Hindlimb muscle (tissue), 1 donor: ENCODE data around the gene HBZ. TPM values are rescaled to one million over a fixed set of nuclear protein-coding genes. Genes with fewer than 3 reads are reported as not detected.
"Not testable (repeated sequence)": the region's sequence is repeated elsewhere in the genome, so short reads cannot be mapped to it uniquely, and the experiment has no call there.

Source experiments
- DNase-seq: peaks from one replicate; pipeline ENCODE4 v3.0.0-alpha.2; 2013
- polyA plus RNA-seq: library from polyadenylated mRNA; unstranded; fragments of 120-200 nt; gene quantifications from one replicate; pipeline ENCODE4 v1.2.1, GENCODE V29; 2013; ENCODE audit not compliant: insufficient read length

Gene HBZ
- polyA plus RNA-seq, 1 donor = 1.9 TPM

DNA sequence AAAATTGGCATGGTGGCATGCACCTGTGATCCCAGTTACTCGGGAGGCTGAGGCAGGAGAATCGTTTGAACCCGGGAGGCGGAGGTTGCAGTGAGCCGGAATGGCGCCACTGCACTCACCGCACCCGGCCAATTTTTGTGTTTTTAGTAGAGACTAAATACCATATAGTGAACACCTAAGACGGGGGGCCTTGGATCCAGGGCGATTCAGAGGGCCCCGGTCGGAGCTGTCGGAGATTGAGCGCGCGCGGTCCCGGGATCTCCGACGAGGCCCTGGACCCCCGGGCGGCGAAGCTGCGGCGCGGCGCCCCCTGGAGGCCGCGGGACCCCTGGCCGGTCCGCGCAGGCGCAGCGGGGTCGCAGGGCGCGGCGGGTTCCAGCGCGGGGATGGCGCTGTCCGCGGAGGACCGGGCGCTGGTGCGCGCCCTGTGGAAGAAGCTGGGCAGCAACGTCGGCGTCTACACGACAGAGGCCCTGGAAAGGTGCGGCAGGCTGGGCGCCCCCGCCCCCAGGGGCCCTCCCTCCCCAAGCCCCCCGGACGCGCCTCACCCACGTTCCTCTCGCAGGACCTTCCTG is 27.7 kb downstream of the HBZ start, which contains the start of gene HBQ1:
Gene HBQ1 (plus strand): TSS at position 359 of the 575 bp plus-strand sequence. CDS start 28 bp downstream, at position 387.
- no peak for DNase-seq

DNA sequence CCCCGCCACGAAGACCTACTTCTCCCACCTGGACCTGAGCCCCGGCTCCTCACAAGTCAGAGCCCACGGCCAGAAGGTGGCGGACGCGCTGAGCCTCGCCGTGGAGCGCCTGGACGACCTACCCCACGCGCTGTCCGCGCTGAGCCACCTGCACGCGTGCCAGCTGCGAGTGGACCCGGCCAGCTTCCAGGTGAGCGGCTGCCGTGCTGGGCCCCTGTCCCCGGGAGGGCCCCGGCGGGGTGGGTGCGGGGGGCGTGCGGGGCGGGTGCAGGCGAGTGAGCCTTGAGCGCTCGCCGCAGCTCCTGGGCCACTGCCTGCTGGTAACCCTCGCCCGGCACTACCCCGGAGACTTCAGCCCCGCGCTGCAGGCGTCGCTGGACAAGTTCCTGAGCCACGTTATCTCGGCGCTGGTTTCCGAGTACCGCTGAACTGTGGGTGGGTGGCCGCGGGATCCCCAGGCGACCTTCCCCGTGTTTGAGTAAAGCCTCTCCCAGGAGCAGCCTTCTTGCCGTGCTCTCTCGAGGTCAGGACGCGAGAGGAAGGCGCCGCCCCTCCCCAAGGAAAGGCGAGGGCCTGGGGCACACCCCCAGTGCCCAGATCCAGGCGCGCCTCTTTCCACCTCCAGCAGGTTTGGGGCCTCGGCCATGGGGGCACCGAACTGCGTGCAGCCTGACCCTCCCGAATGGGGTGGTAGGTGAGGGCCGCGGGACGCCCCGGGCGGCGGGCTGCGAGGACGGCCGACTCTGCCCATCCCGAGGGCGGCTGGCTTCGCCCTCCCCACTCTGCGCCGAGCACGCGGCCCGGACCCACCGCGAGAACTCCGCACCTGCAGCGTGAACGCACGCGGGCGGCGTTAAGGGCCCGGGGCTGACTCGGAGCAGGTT is 28.5 kb downstream of the HBZ start:
- DNase-seq = peak; percentile 73

DNA sequence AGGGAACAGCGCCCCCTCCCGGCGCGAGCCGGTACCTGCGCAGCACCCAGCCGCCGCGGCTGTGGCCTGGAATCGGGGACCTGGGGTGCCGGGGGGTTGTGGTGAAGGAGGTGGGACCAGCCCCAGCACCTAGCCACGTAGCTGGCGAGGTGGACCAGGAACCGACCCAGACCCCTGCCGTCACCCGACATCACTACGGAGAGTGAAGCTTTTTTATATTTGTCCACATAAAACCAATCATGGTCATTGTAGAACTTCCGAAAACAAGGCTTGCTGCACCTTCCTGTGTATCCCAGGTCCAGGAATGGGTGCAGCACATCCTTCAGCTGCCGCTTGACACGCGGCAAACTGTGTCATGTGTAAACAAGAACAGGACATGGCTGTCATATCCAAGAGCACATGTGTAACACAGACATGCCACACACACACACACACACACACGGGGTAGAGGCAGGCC is 29.1 kb downstream of the HBZ start:
- DNase-seq = no peak

DNA sequence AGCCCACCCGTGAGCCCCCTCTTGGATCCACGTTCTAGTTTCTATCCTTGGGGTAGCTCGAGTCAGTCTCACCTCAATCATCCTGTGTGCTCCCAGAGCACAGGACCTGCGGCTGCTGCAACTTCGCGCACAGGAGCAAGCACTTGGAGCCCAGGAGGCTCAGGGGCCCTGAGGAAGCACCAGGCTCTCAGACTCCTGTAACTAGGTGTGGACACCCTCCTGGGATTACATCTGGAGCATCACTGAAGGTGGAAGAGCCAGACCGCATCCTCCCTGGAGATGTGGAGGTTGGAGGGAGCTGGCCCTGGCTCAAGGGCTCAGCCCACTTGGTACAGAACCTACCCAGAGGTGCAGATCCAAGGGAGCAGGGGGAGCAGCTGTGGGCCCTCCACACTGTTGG is 30.6 kb downstream of the HBZ start:
- DNase-seq = no peak

DNA sequence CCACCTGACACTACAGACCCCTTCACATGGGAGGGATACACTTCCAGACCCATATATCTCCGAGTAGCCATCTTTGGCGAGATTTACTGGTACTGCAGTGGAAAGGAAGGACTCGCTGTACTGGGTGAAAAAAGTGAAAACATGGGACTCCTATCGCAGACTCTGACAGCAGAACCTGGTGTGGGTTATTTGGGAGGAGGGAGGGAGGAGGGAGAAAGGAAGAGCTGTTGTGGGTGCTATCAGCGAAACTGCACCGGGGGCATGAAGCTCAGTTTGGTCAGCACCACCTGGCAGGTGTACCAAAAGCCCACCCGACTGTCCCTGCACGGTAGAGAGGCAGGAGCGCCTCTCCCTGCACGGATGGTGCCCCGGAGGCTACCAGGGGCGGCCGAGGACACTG is 32.8 kb downstream of the HBZ start:
- DNase-seq = no peak

DNA sequence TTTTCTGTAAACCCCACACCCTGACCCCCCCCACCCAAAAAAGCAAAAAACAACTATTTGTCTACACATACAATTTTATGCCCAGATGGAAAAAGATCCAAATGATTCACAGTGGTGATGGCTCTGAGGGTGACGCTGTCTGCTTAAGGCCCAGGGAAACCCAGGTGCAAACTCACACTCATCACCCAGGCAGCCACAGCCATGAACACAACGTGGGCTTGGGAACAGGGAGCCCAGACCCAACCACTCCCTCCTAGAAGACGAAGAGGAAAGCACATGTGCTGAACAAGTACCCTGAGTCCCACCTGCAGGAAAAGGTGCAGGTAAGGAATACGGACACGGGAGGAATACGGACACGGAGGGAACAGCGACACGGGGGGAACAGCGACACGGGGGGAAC is 33.2 kb downstream of the HBZ start:
- DNase-seq = no peak

DNA sequence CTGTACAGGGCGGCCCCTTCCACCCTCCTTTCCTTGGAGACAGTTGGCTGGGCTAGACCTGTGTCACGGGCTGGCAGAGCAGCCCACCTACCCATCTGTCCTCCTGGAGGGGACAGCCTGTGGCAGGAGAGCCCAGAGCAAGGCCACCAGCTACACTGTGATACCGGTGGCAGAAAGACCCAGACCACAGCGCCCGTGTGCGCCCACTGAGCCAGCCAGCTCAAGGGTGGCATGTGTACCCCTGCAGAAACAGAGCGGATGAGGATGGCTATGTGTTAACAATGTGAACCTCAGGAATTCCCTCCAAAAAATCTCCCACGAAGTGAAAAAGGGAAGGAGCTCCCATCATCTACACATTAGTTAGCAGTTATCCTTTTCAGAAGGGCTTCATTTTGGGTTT is 34.9 kb downstream of the HBZ start:
- DNase-seq = no peak

DNA sequence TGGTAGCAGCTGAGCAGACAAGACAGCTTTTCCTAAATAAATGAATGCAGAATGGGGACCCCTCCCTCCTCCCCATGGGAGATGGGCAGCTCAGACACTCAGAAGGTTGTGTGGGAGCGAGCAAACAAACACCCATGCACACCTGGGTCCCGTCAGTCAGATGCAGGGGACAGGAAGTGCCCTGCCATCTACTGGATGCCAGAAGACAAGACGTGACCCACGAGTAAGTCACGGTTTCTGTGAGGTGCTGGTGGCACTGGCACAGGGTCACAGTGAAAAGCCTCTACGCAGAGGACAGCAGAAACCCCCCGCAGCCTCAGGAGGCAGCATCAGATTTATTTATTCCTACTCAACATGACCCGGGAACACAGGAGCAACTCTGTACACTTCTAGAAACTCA is 36.2 kb downstream of the HBZ start:
- no peak for DNase-seq

DNA sequence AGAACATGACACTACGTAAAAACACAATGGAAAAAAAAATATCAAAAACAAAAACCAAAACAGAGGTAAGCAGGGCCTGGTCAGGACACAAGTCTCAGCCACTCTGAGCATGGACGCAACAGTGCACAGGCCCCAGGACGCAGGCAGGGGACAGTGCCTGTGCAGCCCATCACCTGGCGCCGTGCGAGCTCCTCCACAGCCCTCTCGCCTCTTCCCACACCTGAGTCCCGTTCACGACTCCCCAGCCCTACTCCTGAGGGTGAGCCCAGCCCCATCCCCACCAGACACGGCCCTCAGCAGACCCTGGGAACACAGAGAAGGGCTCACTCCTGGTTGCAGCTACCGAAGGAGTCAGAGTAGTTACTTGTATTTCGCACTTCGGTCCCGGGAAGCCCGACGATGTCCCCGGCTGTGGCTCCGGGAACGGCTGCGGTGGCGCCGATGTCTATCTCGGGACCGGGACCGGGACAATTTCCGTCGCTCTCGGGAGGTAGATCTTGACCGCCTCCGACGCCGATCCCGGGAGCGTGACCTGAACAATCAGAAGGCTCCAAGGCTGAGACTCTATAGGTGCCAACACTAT is 37.3 kb downstream of the HBZ start:
- no peak for DNase-seq

DNA sequence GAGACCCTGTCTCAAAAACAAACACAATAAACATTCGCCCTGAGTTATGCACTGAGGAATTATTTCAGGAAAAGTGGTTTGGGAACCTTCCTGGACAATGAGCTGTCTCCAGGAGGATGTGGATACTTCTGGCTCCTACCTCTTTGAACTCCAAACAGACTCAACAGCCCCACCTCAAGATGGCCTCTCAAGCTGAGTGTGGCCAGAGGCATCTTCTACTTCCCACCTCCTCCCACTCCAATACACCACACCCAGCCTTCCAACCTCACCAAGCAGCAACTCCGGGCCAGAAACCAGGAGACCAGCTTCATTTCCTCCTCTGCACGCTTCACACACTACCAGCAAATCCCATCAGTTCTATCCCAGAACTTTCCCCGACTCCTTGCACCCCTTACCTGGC is 39.4 kb downstream of the HBZ start:
- DNase-seq = no peak

DNA sequence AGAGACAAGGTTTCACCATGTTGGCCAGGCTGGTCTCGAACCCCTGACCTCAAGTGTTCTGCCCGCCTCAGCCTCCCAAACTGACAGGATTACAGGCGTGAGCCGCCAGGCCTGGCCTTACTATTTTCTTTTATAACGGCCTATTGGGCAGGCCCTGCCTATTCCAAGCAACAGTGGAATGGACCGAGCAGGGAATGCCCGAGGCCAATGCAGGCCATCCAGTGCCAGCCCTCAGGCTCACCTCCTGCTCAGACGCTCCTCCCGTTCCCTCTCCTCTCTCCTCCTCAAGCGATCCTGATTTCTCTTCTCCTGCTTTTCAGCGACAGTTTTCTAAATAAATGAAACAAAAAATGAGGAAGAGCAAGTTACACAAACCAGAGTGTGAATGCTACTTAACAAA is 40.2 kb downstream of the HBZ start:
- DNase-seq = no peak

DNA sequence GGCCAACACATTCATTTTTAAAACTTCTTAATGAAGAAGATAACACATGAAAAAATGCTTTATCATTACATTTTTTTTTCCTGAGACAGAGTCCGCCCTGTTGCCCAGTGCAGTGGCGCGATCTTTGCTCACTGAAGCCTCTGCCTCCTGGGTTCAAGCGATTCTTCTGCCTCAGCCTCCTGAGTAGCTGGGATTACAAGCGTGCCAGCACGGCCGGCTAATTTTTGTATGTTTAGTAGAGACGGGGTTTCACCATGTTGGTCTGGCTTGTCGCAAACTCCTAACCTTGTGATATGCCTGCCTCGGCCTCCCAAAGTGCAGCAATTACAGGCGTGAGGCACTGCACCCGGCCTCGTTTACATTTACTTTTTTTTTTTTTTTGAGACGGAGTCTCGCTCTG is 41.0 kb downstream of the HBZ start:
- DNase-seq = no peak

DNA sequence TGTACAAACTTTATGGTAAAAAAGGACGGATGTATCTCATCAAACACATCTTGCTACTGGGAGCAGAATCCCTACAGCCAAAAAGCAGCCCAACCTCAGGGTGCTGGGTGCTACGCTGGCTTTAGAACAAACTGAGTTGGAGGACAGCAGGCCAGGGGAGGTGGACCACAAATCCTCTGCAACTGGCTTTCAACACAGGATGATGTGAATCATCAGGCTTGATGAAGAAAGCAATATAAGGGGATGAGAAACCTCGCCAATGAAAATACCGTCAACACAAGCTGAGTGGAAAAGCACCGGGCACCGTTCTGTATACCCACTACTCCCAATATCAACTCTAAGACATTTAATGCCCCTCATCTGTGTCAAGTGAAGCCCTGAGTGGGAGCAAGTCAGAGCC is 42.1 kb downstream of the HBZ start:
- DNase-seq = no peak

DNA sequence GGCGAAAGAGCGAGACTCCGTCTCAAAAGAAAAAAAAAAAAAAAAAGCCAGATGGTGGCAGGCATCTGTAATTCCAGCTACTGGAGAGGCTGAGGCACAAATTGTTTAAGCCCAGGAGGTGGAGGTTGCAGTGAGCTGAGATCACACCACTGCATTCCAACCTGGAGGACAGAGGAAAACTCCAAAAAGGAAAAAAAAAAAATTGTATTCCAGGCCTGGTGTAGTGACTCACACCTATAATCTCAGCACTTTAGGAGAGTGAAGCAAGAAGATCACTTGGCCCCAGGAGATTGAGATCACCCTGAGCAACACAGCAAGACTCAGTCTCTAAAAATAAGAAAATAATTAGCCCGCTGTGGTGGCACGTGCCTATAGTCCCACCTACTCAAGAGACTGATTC is 47.9 kb downstream of the HBZ start:
- DNase-seq = no peak

DNA sequence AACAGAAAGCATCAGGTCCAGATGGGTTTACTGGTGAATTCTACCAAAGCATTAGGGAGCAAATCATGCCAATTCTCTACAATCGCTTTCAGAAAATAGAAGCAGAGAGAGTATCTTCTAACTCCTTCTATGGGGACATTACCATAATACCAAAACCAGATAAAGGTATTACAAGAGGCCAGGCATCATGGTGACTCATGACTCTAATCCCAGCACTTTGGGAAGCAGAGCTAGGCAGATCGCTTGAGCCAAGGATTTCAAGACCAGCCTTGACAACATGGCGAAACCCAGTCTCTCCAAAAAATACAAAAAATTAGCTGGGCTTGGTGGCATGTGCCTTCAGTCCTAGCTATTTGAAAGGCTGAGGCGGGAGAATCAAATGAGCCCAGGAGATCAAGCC is 50.8 kb downstream of the HBZ start:
- no peak for DNase-seq

DNA sequence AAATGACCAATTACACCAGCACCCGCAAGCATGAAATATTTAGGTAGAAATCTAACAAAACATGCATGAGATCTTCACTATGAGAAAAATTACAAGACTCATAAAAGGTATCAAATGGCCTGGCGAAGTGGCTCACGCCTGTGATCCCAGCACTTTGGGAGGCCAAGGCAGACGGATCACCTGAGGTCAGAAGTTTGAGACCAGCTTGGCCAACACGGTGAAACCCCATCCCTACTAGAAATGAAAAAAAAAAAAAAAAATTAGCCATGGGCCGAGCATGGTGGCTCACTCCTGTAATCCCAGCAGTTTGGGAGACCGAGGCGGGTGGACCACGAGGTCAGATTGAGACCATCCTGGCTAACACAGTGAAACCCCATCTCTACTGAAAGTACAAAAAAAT is 51.6 kb downstream of the HBZ start:
- not testable (repeated sequence) for DNase-seq

Other genes starting within 250 kb of the HBZ start
- gene POLR3K, start 99.0 kb upstream of the HBZ start, polyA plus RNA-seq = 8.4 TPM
- 31.2 TPM for gene SNRNP25, start 98.8 kb upstream of the HBZ start, polyA plus RNA-seq
- 47.2 TPM for gene RHBDF1, start 80.0 kb upstream of the HBZ start, polyA plus RNA-seq
- 29.8 TPM for gene MPG, start 74.4 kb upstream of the HBZ start, polyA plus RNA-seq
- 34.9 TPM for gene NPRL3, start 14.0 kb upstream of the HBZ start, polyA plus RNA-seq
- gene HBM, start 13.3 kb downstream of the HBZ start, polyA plus RNA-seq = 9.6 TPM
- gene HBA2, start 20.2 kb downstream of the HBZ start, polyA plus RNA-seq = 1,686 TPM
- gene HBA1, start 24.0 kb downstream of the HBZ start, polyA plus RNA-seq = 1,043 TPM
- gene HBQ1, start 27.8 kb downstream of the HBZ start, polyA plus RNA-seq = 1.1 TPM
- gene LUC7L, start 76.8 kb downstream of the HBZ start, polyA plus RNA-seq = 64.9 TPM
- gene FAM234A, start 82.2 kb downstream of the HBZ start, polyA plus RNA-seq = 44.0 TPM
- gene RGS11, start 123.3 kb downstream of the HBZ start, polyA plus RNA-seq = 1.6 TPM
- gene ARHGDIG, start 127.9 kb downstream of the HBZ start, polyA plus RNA-seq = 0.92 TPM
- gene PDIA2, start 130.5 kb downstream of the HBZ start, polyA plus RNA-seq = 0.77 TPM
- 12.4 TPM for gene AXIN1, start 200.1 kb downstream of the HBZ start, polyA plus RNA-seq
- gene MRPL28, start 217.9 kb downstream of the HBZ start, polyA plus RNA-seq = 47.8 TPM
- gene PGAP6, start 229.3 kb downstream of the HBZ start, polyA plus RNA-seq = 29.0 TPM
- 74.0 TPM for gene NME4, start 244.6 kb downstream of the HBZ start, polyA plus RNA-seq
- gene DECR2, start 249.2 kb downstream of the HBZ start, polyA plus RNA-seq = 13.7 TPM